Measurements from ENCODE around the gene DIAPH3.

GRCh38 chr13:60167121-60167520 is 3.4 kb upstream of the DIAPH3 start:
- TF ChIP-seq POLR2A (IDR thresholded peaks at IDR 0.05) (no peak), CTCF (IDR thresholded peaks at IDR 0.05) (no peak)

All from sigmoid colon (tissue), 3 donors.